SK-N-SH (cell line): ENCODE measurements around the gene NCAPD3. TPM values are rescaled to one million over a fixed set of nuclear protein-coding genes. Genes with fewer than 3 reads are reported as not detected.

Source experiments
- CTCF ChIA-PET: fragments of 300-600, 350-600 bp; formaldehyde crosslinking; extraction: SDS; loops from one replicate; lab custom pipeline; 2021; lab: Yijun Ruan, JAX
- POLR2A ChIA-PET: fragments of 350-600 bp; sonication (Branson Sonifier 250); formaldehyde crosslinking; extraction: SDS; loops from one replicate; lab custom pipeline; 2020; ENCODE audit warnings: antibody characterized with exemption, inconsistent platforms; lab: Yijun Ruan, JAX
- DNase-seq: peaks from one replicate; pipeline ENCODE4 v3.0.0; 2012
- H2AFZ ChIP-seq: fragments of 200-600 bp; sonication (generic); 2 replicates; pipeline ENCODE4 v1.8.1; 2016; ENCODE audit warnings: antibody characterized with exemption, mild to moderate bottlenecking, low read depth
- H3F3A ChIP-seq: fragments of 200-600 bp; sonication (generic); replicated peaks from 2 replicates; pipeline ENCODE3; 2016; ENCODE audit warnings: antibody characterized with exemption, mild to moderate bottlenecking; ENCODE audit not compliant: insufficient read depth
- H3K27ac ChIP-seq, 2 experiments: fragments of 200-500 bp in 1 of 2; fragments of 200-600 bp in 1 of 2; sonication (Bioruptor generic) in 1 of 2; sonication (generic), shearing (Covaris generic) in 1 of 2; 2 replicates each; pipeline versions ENCODE4 v1.5.1 to v1.6.1; 2014 to 2016; ENCODE audit warnings: low read depth in 2 of 2, inconsistent platforms in 1 of 2, low read length in 1 of 2, mild to moderate bottlenecking in 1 of 2, mixed read lengths in 1 of 2
- H3K27me3 ChIP-seq: fragments of 200-600 bp; sonication (generic), shearing (Covaris generic); 2 replicates; pipeline ENCODE4 v1.6.1; 2016; ENCODE audit warnings: mixed run types; ENCODE audit not compliant: insufficient read depth
- H3K36me3 ChIP-seq, 2 experiments: fragments of 200-500 bp in 1 of 2; fragments of 200-600 bp in 1 of 2; sonication (Bioruptor generic) in 1 of 2; sonication (generic) in 1 of 2; replicated peaks in 1 of 2; 2 replicates each; pipeline versions ENCODE3 to v1.5.1; 2014 to 2016; ENCODE audit warnings: low read length in 1 of 2, mild to moderate bottlenecking in 1 of 2; ENCODE audit not compliant: insufficient read depth in 2 of 2, control insufficient read depth in 1 of 2
- H3K4me1 ChIP-seq, 2 experiments: fragments of 200-500 bp in 1 of 2; fragments of 200-600 bp in 1 of 2; sonication (Bioruptor generic) in 1 of 2; sonication (generic), shearing (Covaris generic) in 1 of 2; 2 replicates each; pipeline versions ENCODE4 v1.5.1 to v1.6.1; 2014 to 2016; ENCODE audit warnings: low read depth in 1 of 2, low read length in 1 of 2, mixed run types in 1 of 2; ENCODE audit not compliant: insufficient read depth in 2 of 2, control insufficient read depth in 1 of 2
- H3K4me2 ChIP-seq: fragments of 200-600 bp; sonication (generic), shearing (Covaris generic); 2 replicates; pipeline ENCODE4 v1.6.1; 2017; ENCODE audit warnings: mixed run types
- H3K4me3 ChIP-seq, 2 experiments: fragments of 200-500 bp in 1 of 2; fragments of 200-600 bp in 1 of 2; sonication (Bioruptor generic) in 1 of 2; sonication (generic), shearing (Covaris generic) in 1 of 2; 2 replicates each; pipeline versions ENCODE4 v1.5.1 to v1.8.1; 2014 to 2016; ENCODE audit warnings: low read depth in 2 of 2, inconsistent platforms in 1 of 2, low read length in 1 of 2, mild to moderate bottlenecking in 1 of 2, mixed read lengths in 1 of 2, moderate library complexity in 1 of 2
- H3K79me2 ChIP-seq: fragments of 200-600 bp; sonication (generic); 2 replicates; pipeline ENCODE4 v1.8.1; 2017; ENCODE audit warnings: mild to moderate bottlenecking; ENCODE audit not compliant: insufficient read depth
- H3K9ac ChIP-seq: fragments of 200-600 bp; sonication (generic); 2 replicates; pipeline ENCODE4 v1.6.1; 2017; ENCODE audit warnings: mixed run types
- H3K9me2 ChIP-seq: fragments of 200-600 bp; sonication (generic); 2 replicates; pipeline ENCODE4 v1.6.1; 2017; ENCODE audit warnings: mixed run types
- H3K9me3 ChIP-seq: fragments of 200-600 bp; sonication (generic); 2 replicates; pipeline ENCODE4 v1.6.1; 2017; ENCODE audit warnings: mixed run types, mild to moderate bottlenecking, moderate library complexity
- H4K20me1 ChIP-seq: fragments of 200-600 bp; sonication (generic); 2 replicates; pipeline ENCODE4 v1.6.1; 2017; ENCODE audit warnings: mild to moderate bottlenecking, mixed run types; ENCODE audit not compliant: insufficient read depth
- CHD2 ChIP-seq: fragments of 150-350 bp; IDR thresholded peaks from 2 replicates; pipeline ENCODE4 v1.6.1; 2018; ENCODE audit warnings: low read length; ENCODE audit not compliant: partially characterized antibody
- EP300 ChIP-seq, 2 experiments: IDR thresholded peaks; 2 replicates each; pipeline versions ENCODE4 v1.4.0 to v1.6.1; 2012; ENCODE audit warnings: borderline replicate concordance in 1 of 2, low read depth in 1 of 2, low read length in 1 of 2
- EZH2phosphoT487 ChIP-seq: fragments of 200-600 bp; sonication (generic); IDR thresholded peaks from 2 replicates; pipeline ENCODE4 v1.6.1; 2017; ENCODE audit warnings: low read depth, mixed run types, mild to moderate bottlenecking, antibody characterized with exemption, moderate library complexity, borderline replicate concordance
- FOXJ3 ChIP-seq: sonication (generic); formaldehyde crosslinking; IDR thresholded peaks from 2 replicates; pipeline ENCODE4 v1.5.1; 2020; ENCODE audit warnings: mild to moderate bottlenecking, missing genetic modification reagents
- FOXM1 ChIP-seq: IDR thresholded peaks from 2 replicates; pipeline ENCODE4 v1.4.0; 2012; ENCODE audit warnings: low read depth, mild to moderate bottlenecking
- IRF3 ChIP-seq: fragments of 150-350 bp; IDR thresholded peaks from 2 replicates; pipeline ENCODE4 v1.6.1; 2016; ENCODE audit warnings: mild to moderate bottlenecking, low read depth, low read length
- POLR2AphosphoS5 ChIP-seq: IDR thresholded peaks from 2 replicates; pipeline ENCODE4 v1.6.1; 2012; ENCODE audit warnings: low read depth, low read length
- RXRA ChIP-seq: IDR thresholded peaks from 2 replicates; pipeline ENCODE4 v1.4.0; 2012; ENCODE audit warnings: low read depth, mild to moderate bottlenecking, borderline replicate concordance
- SMC3 ChIP-seq: IDR thresholded peaks from 2 replicates; pipeline ENCODE4 v1.6.1; 2012; ENCODE audit warnings: low read depth, low read length, improper control_type of control experiment
- TAF1 ChIP-seq: IDR thresholded peaks from 2 replicates; pipeline ENCODE4 v1.6.1; 2012; ENCODE audit warnings: low read depth, mild to moderate bottlenecking, low read length, moderate library complexity, borderline replicate concordance
- TCF12 ChIP-seq: IDR thresholded peaks from 2 replicates; pipeline ENCODE4 v1.4.0; 2012
- USF2 ChIP-seq: fragments of 150-350 bp; IDR thresholded peaks from 2 replicates; pipeline ENCODE4 v1.6.1; 2017; ENCODE audit warnings: antibody characterized with exemption, low read length, low read depth, borderline replicate concordance
- WGBS: methylation state at CpG from one replicate; pipeline ENCODE4 v1.1.6; 2017; ENCODE audit warnings: low lambda C conversion rate; 5-methylcytosine and 5-hydroxymethylcytosine counted together
- polyA plus RNA-seq, 3 experiments: library from polyadenylated mRNA; depleted of rRNA; stranded (reverse); fragments of >200 nt; gene quantifications; 2 replicates each; pipeline ENCODE4 v1.2.3, GENCODE V29; 2012

Gene NCAPD3
- polyA plus RNA-seq, 1 of the 3 experiments (the other 2 are of a cell fraction) = 19.5 TPM

- H3K9me2 ChIP-seq = no peaks in the 10 kb centered on the region
- no peak for DNase-seq
- H3K9me3 ChIP-seq = no peaks in the 10 kb centered on the region
- no peak overlapping the region for H3K9ac ChIP-seq
- no peaks in the 10 kb centered on the region for H3F3A ChIP-seq
- POLR2A ChIA-PET = no interaction called here
- H3K4me3 ChIP-seq = peak overlapping the region; percentile 85 to 95
- H3K79me2 ChIP-seq = peaks cover 35% of the 10 kb centered on the region
- CTCF ChIA-PET = interaction anchor here (0.9 to 2.5 kb wide), 3 partner anchors 10 to 43 kb away, joined by 3 to 9 read pairs (median 7); partner anchors contain the start of gene GLB1L3
- H3K27me3 ChIP-seq = no peaks in the 10 kb centered on the region
- TF ChIP-seq IRF3 = no peak
- TF ChIP-seq EZH2phosphoT487 = no peak
- no peak for TF ChIP-seq CHD2
- no peak for TF ChIP-seq FOXJ3 (CRISPR knock-in tag)
- TF ChIP-seq POLR2AphosphoS5 = no peak
- no peak for TF ChIP-seq FOXM1
- TF ChIP-seq EP300 (IDR thresholded peaks at IDR 0.05; ENCODE audit: borderline replicate concordance in 1 of 2, low read depth in 1 of 2, low read length in 1 of 2) = no peak
- no peak for TF ChIP-seq TAF1
- no peak for TF ChIP-seq USF2
- no peak for TF ChIP-seq SMC3
- TF ChIP-seq RXRA = no peak
- no peak for TF ChIP-seq TCF12
- H3K27ac ChIP-seq = no peak overlapping the region
- H2AFZ ChIP-seq = 0 out of 2 replicates have a peak overlapping the region, but pooled peaks have one; percentile 77
- 63% methylated on average over 3 of the region's 3 CpGs for WGBS
- peaks cover 4 to 11% of the 10 kb centered on the region in 2 experiments; a peak in 3 of 4 replicates for H3K4me1 ChIP-seq
- peaks cover 10 to 30% of the 10 kb centered on the region in 2 experiments for H3K36me3 ChIP-seq
- peak overlapping the region; percentile 91 for H3K4me2 ChIP-seq
- H4K20me1 ChIP-seq = no peaks in the 10 kb centered on the region
These were observed 30.8 kb upstream of the NCAPD3 start for GRCh38 chr11:134254433-134255183.
